LNCaP clone FGC (cell line): ENCODE measurements around the gene AP2A2.

Source experiments
- DNase-seq: peaks from one replicate; pipeline ENCODE4 v3.0.0-alpha.2; 2011; ENCODE audit warnings: low read depth
- H3K4me3 ChIP-seq: 2 replicates; pipeline ENCODE4 v1.5.1; 2011; ENCODE audit warnings: mild to moderate bottlenecking, low read depth, low read length, control low read depth
- CTCF ChIP-seq: IDR thresholded peaks from 2 replicates; pipeline ENCODE4 v1.5.1; 2012; ENCODE audit warnings: mild to moderate bottlenecking; ENCODE audit not compliant: control insufficient read depth, insufficient read depth; ENCODE audit errors: extremely low read depth

AP2A2 gene

GRCh38 chr11:1026641-1027482 is 101.2 kb downstream of the AP2A2 start:
- TF ChIP-seq CTCF = no peak
- H3K4me3 ChIP-seq = no peak overlapping the region
- DNase-seq = no peak

- TF ChIP-seq CTCF = no peak
- DNase-seq = no peak
- no peak overlapping the region for H3K4me3 ChIP-seq
Measured at GRCh38 chr11:1027483-1028290, 102.0 kb downstream of the AP2A2 start.

- TF ChIP-seq CTCF = no peak
- H3K4me3 ChIP-seq = no peak overlapping the region
- no peak for DNase-seq
Measured at GRCh38 chr11:1028291-1028540, 102.5 kb downstream of the AP2A2 start.

GRCh38 chr11:1028616-1029015 is 102.9 kb downstream of the AP2A2 start:
- H3K4me3 ChIP-seq = no peak overlapping the region
- DNase-seq = no peak
- TF ChIP-seq CTCF = no peak

- TF ChIP-seq CTCF = no peak
- no peak for DNase-seq
- no peak overlapping the region for H3K4me3 ChIP-seq
Measured at GRCh38 chr11:1029051-1029450, 103.4 kb downstream of the AP2A2 start.

GRCh38 chr11:1029654-1030053 is 104.0 kb downstream of the AP2A2 start:
- no peak for DNase-seq
- no peak overlapping the region for H3K4me3 ChIP-seq
- no peak for TF ChIP-seq CTCF
